IgD-negative memory B cell (primary cell): ENCODE measurements around the gene MMP20. TPM values are rescaled to one million over a fixed set of nuclear protein-coding genes. Genes with fewer than 3 reads are reported as not detected.
A peak's percentile ranks its signal among the peaks of the same experiment; 100 is the strongest.
"Not testable (repeated sequence)": the region's sequence is repeated elsewhere in the genome, so short reads cannot be mapped to it uniquely, and the experiment has no call there.

Experiments used
- H3K27ac Mint-ChIP-seq, 3 donors: one replicate each; pipeline ENCODE4 v1.8.0; 2020 to 2022; ENCODE audit warnings: mild to moderate bottlenecking in 3 of 3, mixed read lengths in 3 of 3, moderate library complexity in 1 of 3
- H3K27me3 Mint-ChIP-seq: one replicate; pipeline ENCODE4 v1.8.0; 2021; ENCODE audit warnings: mixed read lengths
- H3K36me3 Mint-ChIP-seq: one replicate; pipeline ENCODE4 v1.8.0; 2020; ENCODE audit warnings: mild to moderate bottlenecking, mixed read lengths
- H3K4me1 Mint-ChIP-seq, 3 donors: one replicate each; pipeline ENCODE4 v1.8.0; 2020 to 2022; ENCODE audit warnings: mixed read lengths in 3 of 3, mild to moderate bottlenecking in 1 of 3
- H3K4me3 Mint-ChIP-seq, 4 donors: one replicate each; pipeline ENCODE4 v1.8.0; 2020 to 2022; ENCODE audit warnings: mild to moderate bottlenecking in 4 of 4, mixed read lengths in 4 of 4, moderate library complexity in 3 of 4
- H3K9me3 Mint-ChIP-seq, 3 donors: one replicate each; pipeline ENCODE4 v1.8.0; 2020 to 2021; ENCODE audit warnings: mixed read lengths in 3 of 3, mild to moderate bottlenecking in 1 of 3
- polyA plus RNA-seq: library from polyadenylated mRNA; unstranded; fragments of 300-500 nt; fragmentation: Illumina TruSeq; gene quantifications from one replicate; pipeline ENCODE4 v1.2.3, GENCODE V29; 2021

Gene MMP20
- polyA plus RNA-seq, 1 donor from 2014 or later: not detected

DNA sequence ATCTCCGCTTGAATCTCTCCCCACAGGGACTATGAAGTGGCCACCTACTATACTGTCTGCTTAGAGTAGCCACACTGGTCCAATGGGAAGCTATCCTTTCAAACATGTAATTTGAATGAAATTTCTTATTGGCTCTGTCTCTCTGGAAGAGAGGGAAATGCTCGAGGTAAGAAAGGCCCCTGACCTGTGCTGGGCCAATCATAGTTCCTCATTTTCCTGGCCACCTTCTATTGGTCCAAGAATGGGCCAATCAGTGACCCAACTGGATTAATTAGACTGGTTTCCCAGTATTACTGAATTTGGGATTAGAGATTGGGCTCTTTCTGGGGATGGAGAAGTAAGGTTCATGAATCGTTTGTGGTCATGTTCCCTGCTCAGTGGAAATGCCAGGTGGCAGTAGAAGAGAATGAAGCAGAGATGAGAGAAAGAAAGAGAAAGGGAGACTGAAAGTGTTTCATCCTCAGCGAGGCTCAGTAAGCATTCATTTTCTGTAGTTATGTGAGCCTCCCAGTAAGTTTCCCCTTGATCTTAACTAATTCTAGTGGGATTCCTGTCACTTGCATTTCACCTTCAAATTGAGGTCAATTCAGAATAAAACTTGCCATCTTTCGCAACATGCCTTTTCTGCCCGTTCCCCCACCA is 8.4 kb upstream of the MMP20 start:
- Mint-ChIP-seq H3K36me3 (no peaks in the 10 kb centered on the region), H3K9me3 (peaks cover 0 to 1% (median 0%) of the 10 kb centered on the region in 3 donors), H3K4me3 (no peak overlapping the region), H3K4me1 (peaks cover 0 to 1% (median 0%) of the 10 kb centered on the region in 3 donors), H3K27me3 (peaks cover 3% of the 10 kb centered on the region), H3K27ac (no peak overlapping the region)

- Mint-ChIP-seq H3K27ac (no peak overlapping the region), H3K4me3 (no peak overlapping the region), H3K36me3 (no peaks in the 10 kb centered on the region), H3K9me3 (no peaks in the 10 kb centered on the region), H3K4me1 (no peaks in the 10 kb centered on the region), H3K27me3 (peaks cover 5% of the 10 kb centered on the region)
Measured at GRCh38 chr11:102632026-102632425, 6.9 kb upstream of the MMP20 start.

DNA sequence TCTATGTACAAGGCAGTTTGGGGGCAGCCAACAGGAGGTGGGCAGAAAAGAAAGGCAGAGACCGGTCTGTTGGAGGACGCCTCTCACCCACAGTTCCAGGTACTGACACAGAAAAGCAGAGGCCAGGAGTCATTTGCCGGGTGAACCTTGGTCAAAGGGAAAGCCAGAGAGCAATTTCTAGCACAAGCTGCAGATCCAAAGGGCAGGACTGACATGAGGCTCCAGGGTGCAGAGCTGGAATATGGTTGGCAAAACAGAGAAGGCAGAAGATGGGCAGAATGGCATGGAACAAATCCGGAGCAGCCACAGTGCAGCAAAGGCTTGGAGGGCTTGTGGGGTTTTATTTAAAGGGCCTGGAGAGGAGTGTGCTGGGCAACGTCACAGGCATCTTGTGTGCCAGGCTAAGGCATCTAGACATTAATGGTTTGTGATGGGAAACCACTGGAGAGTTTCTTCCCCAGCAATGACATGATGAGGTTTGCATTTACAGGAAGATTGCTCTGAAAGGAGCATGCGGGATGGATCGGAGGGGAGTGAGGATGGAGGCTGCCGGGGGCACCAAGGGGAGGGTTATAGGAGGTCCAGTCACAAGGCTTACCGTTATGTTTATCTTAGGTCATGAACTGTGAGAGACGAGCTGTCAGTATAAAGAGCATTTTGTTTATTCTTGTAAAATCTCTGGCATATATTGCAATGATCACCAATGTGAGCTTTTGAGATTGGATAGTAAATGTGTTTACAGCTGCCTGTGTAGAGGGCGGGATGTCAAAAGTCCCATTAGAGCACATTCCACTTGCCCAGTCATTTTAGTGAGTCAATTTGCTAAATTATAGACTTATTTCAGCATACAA is 5.7 kb upstream of the MMP20 start:
- peaks cover 10% of the 10 kb centered on the region for H3K27me3 Mint-ChIP-seq
- no peaks in the 10 kb centered on the region for H3K36me3 Mint-ChIP-seq
- H3K4me1 Mint-ChIP-seq: no peaks in the 10 kb centered on the region
- no peak overlapping the region for H3K4me3 Mint-ChIP-seq
- H3K9me3 Mint-ChIP-seq: no peaks in the 10 kb centered on the region
- H3K27ac Mint-ChIP-seq: no peak overlapping the region

GRCh38 chr11:102629908-102630307 is 4.8 kb upstream of the MMP20 start:
- not testable (repeated sequence) for H3K4me3 Mint-ChIP-seq, H3K9me3 Mint-ChIP-seq, H3K27ac Mint-ChIP-seq, H3K36me3 Mint-ChIP-seq, H3K4me1 Mint-ChIP-seq
- peaks cover 18% of the 10 kb centered on the region for H3K27me3 Mint-ChIP-seq

- Mint-ChIP-seq H3K27ac (no peak overlapping the region), H3K27me3 (peaks cover 20% of the 10 kb centered on the region), H3K36me3 (no peaks in the 10 kb centered on the region), H3K4me1 (no peaks in the 10 kb centered on the region), H3K4me3 (no peak overlapping the region), H3K9me3 (no peaks in the 10 kb centered on the region)
Measured at GRCh38 chr11:102626676-102627075, 1.5 kb upstream of the MMP20 start.

GRCh38 chr11:102623998-102624397 is 1.1 kb downstream of the MMP20 start:
- no peaks in the 10 kb centered on the region for H3K9me3 Mint-ChIP-seq
- H3K4me1 Mint-ChIP-seq: no peaks in the 10 kb centered on the region
- peaks cover 22% of the 10 kb centered on the region for H3K27me3 Mint-ChIP-seq
- no peak overlapping the region for H3K4me3 Mint-ChIP-seq
- no peaks in the 10 kb centered on the region for H3K36me3 Mint-ChIP-seq
- no peak overlapping the region for H3K27ac Mint-ChIP-seq

DNA sequence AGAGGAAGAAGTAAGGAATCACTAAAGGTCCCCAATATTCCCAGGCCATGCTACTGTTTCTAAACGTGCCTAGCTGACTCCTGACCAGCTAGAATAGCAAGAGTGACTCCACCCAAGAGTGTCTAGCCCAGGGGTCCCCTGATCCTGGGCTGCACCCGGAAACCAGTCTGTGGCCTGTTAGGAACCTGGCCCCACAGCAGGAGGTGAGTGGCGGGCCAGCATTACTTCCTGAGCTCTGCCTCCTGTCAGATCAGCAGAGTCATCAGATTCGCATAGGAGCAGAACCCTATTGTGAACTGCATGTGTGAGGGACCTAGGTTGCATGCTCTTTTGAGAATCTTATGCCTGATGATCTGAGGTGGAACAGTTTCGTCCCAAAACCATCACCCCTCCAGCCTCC is 2.0 kb downstream of the MMP20 start:
- Mint-ChIP-seq H3K9me3 (no peaks in the 10 kb centered on the region), H3K36me3 (no peaks in the 10 kb centered on the region), H3K27me3 (peaks cover 22% of the 10 kb centered on the region), H3K4me1 (no peaks in the 10 kb centered on the region), H3K27ac (no peak overlapping the region), H3K4me3 (no peak overlapping the region)

- Mint-ChIP-seq H3K4me1 (no peaks in the 10 kb centered on the region), H3K4me3 (no peak overlapping the region), H3K36me3 (no peaks in the 10 kb centered on the region), H3K27ac (no peak overlapping the region), H3K27me3 (peaks cover 19% of the 10 kb centered on the region), H3K9me3 (no peaks in the 10 kb centered on the region)
Measured at GRCh38 chr11:102622258-102622657, 2.9 kb downstream of the MMP20 start.

DNA sequence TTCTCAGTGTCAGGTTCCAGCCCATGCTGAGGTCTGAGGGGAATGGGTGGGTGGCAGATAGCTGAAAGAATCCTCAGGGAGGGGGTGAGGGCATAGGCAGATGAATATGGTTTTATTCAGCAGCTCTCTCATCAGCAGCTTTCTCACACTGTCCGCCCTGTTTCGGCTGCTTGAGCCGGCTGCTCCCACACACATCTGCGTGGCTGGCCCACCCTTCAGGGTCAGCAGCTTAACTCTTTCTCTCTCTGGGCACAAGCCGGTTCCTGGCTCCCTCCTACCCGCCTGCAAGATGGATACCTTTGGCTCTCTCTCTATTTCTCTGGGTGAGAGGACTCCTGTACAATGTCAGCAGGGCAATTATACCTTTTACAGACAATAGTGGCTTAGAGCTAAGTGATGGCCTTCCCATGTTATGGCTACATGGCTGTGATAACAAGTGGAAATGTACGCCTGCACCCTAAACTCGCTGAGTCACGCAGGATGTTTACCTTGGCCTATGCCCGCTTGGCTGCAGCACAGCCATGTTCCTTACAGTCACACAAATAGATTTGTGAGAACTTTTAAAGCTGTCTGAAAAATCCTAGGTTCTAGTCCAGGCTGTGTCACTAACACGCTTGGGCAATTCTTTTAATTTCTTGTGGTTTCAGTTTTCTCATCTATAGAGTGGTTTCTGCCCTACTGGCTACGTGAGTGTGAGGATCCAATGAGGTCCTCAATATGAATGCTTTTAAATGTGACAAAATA is 4.1 kb downstream of the MMP20 start:
- Mint-ChIP-seq H3K4me3 (no peak overlapping the region), H3K27me3 (peaks cover 13% of the 10 kb centered on the region), H3K9me3 (no peaks in the 10 kb centered on the region), H3K27ac (no peak overlapping the region), H3K4me1 (no peaks in the 10 kb centered on the region), H3K36me3 (no peaks in the 10 kb centered on the region)

GRCh38 chr11:102620179-102620578 is 5.0 kb downstream of the MMP20 start:
- no peak overlapping the region for H3K4me3 Mint-ChIP-seq
- H3K9me3 Mint-ChIP-seq: no peaks in the 10 kb centered on the region
- no peak overlapping the region for H3K27ac Mint-ChIP-seq
- H3K27me3 Mint-ChIP-seq: peaks cover 6% of the 10 kb centered on the region
- no peaks in the 10 kb centered on the region for H3K36me3 Mint-ChIP-seq
- H3K4me1 Mint-ChIP-seq: no peaks in the 10 kb centered on the region

DNA sequence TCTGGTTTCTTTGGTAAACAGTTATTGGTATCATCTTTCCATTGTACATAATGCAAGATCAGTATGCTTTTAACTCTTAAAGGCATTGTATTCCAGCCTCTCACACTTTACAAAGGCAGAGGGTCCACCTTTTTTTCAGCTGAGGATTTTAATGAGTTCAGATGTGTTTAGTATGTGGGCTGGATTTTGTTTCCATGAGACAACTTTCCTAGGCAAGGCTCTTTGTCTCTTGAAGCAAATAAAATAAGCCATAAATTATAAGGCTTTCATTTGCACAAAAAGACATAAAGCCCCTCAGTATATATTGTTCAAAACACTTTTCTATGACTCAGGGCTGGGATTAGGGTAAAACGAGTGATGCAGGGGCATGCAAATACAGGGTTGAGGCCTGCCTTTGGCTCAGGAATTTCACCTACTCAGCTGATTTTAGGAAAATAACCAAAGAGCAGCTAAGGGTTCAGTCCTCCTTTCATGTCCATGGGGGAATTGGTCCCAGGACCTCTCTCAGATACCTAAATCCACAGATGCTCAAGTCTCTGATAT is 7.6 kb downstream of the MMP20 start:
- Mint-ChIP-seq H3K4me1 (peaks cover 0 to 4% (median 4%) of the 10 kb centered on the region in 3 donors), H3K36me3 (no peaks in the 10 kb centered on the region), H3K9me3 (no peaks in the 10 kb centered on the region), H3K27me3 (peaks cover 2% of the 10 kb centered on the region), H3K4me3 (no peak overlapping the region), H3K27ac (no peak overlapping the region)

GRCh38 chr11:102615894-102616432 is 9.2 kb downstream of the MMP20 start:
- Mint-ChIP-seq H3K27me3 (peaks cover 2% of the 10 kb centered on the region), H3K4me3 (no peak overlapping the region), H3K36me3 (no peaks in the 10 kb centered on the region), H3K4me1 (peaks cover 6 to 11% (median 9%) of the 10 kb centered on the region in 3 donors), H3K27ac (no peak overlapping the region), H3K9me3 (no peaks in the 10 kb centered on the region)

- Mint-ChIP-seq H3K27ac (no peak overlapping the region), H3K4me1 (peaks cover 11 to 15% (median 12%) of the 10 kb centered on the region in 3 donors), H3K9me3 (no peaks in the 10 kb centered on the region), H3K27me3 (no peaks in the 10 kb centered on the region), H3K36me3 (no peaks in the 10 kb centered on the region), H3K4me3 (no peak overlapping the region)
Measured at GRCh38 chr11:102615077-102615893, 9.8 kb downstream of the MMP20 start.

DNA sequence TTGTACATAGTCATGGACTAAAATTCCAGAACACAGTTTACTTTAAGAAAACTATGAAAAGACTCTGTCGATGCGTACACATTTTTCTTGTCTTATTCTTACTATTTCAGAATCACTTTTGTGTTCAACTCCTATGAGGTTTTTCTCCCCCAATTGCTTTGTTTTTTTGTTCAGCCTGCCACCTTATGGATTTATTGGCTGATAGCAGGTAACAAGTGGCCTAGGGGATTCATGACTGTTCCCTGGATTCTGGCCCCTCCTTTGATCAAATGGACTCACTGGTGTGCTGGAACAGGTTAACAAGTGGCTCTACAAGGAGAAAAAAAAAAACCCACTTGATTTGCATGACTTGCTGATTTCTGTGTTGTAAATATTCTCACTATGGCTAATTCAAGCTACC is 10.6 kb downstream of the MMP20 start:
- H3K4me1 Mint-ChIP-seq: peaks cover 12 to 17% (median 14%) of the 10 kb centered on the region in 3 donors
- peak overlapping the region in 1 of 3 donors; percentile 18 for H3K27ac Mint-ChIP-seq
- H3K9me3 Mint-ChIP-seq: no peaks in the 10 kb centered on the region
- no peaks in the 10 kb centered on the region for H3K27me3 Mint-ChIP-seq
- no peak overlapping the region for H3K4me3 Mint-ChIP-seq
- H3K36me3 Mint-ChIP-seq: no peaks in the 10 kb centered on the region
